ENCODE results near the gene FBXL20. TPM values are rescaled to one million over a fixed set of nuclear protein-coding genes. Genes with fewer than 3 reads are reported as not detected.

FBXL20 gene
- total RNA-seq, 2 experiments from 2014 or later, result 11.2 to 11.8 TPM

GRCh38 chr17:39208136-39208535, 193.3 kb downstream of the FBXL20 start:
- DNase-seq, result no peak
- Mint-ChIP-seq H3K4me3 (no peak overlapping the region), H3K4me1 (ENCODE audit: low read depth) (peaks cover 39% of the 10 kb centered on the region), H3K27ac (no peak overlapping the region), H3K9me3 (ENCODE audit: insufficient read depth) (no peaks in the 10 kb centered on the region), H3K27me3 (ENCODE audit: low read depth) (peaks cover 8% of the 10 kb centered on the region), H3K36me3 (ENCODE audit: low read depth) (peaks cover 20% of the 10 kb centered on the region)
- POLR2A ChIA-PET, result interaction anchor here (1.8 kb wide), 1 partner anchor 8 kb away, joined by 9 read pairs; the partner anchor contains the start of gene RPL19
- no peak for ATAC-seq
- CTCF ChIA-PET, result interaction anchor here (1.0 to 8.3 kb wide), 8 partner anchors 8 to 225 kb away, joined by 3 to 187 read pairs (median 8); partner anchors contain the start of gene RPL19

- Mint-ChIP-seq H3K36me3 (ENCODE audit: low read depth) (peaks cover 47% of the 10 kb centered on the region), H3K4me3 (no peak overlapping the region), H3K27ac (no peak overlapping the region), H3K27me3 (ENCODE audit: low read depth) (peaks cover 1% of the 10 kb centered on the region), H3K4me1 (ENCODE audit: low read depth) (peaks cover 53% of the 10 kb centered on the region), H3K9me3 (ENCODE audit: insufficient read depth) (no peaks in the 10 kb centered on the region)
- no peak for DNase-seq
- ChIA-PET CTCF (interaction anchor here (1.3 to 8.3 kb wide), 4 partner anchors 27 to 414 kb away, joined by 3 to 187 read pairs (median 117); no protein-coding TSS in a partner anchor), POLR2A (interaction anchor here (1.3 kb wide), 1 partner anchor 25 kb away, joined by 3 read pairs; no protein-coding TSS in a partner anchor)
- no peak for ATAC-seq
Observed at GRCh38 chr17:39205112-39205526, 196.3 kb downstream of the FBXL20 start.

- H3K36me3 Mint-ChIP-seq (ENCODE audit: low read depth), result peaks cover 47% of the 10 kb centered on the region
- POLR2A ChIA-PET, result no interaction called here
Observed at GRCh38 chr17:39204245-39204644, 197.2 kb downstream of the FBXL20 start.

More at GRCh38 chr17:39204245-39204644, 197.2 kb downstream of the FBXL20 start:
- Mint-ChIP-seq H3K4me3 (no peak overlapping the region), H3K9me3 (ENCODE audit: insufficient read depth) (no peaks in the 10 kb centered on the region), H3K27ac (peak overlapping the region; percentile 58), H3K27me3 (ENCODE audit: low read depth) (no peaks in the 10 kb centered on the region), H3K4me1 (ENCODE audit: low read depth) (peaks cover 53% of the 10 kb centered on the region)
- no peak for ATAC-seq
- DNase-seq, result no peak
- CTCF ChIA-PET, result interaction anchor here (1.4 to 8.3 kb wide), 4 partner anchors 9 to 41 kb away, joined by 3 to 187 read pairs (median 117); no protein-coding TSS in a partner anchor

Other genes starting within 250 kb of the FBXL20 start
- 1 to 10 TPM; 3.3 to 3.9 TPM for gene PLXDC1, start 250.0 kb downstream of the FBXL20 start, total RNA-seq
- gene ARL5C, start 235.5 kb downstream of the FBXL20 start, total RNA-seq, result not detected
- gene CACNB1, start 204.0 kb downstream of the FBXL20 start, total RNA-seq, result 10 to 100 TPM; 22.1 to 23.2 TPM
- 1,000 to 10,000 TPM; 1,896 to 1,946 TPM for gene RPL19, start 201.3 kb downstream of the FBXL20 start, total RNA-seq
- not detected for gene STAC2, start 175.7 kb downstream of the FBXL20 start, total RNA-seq
- gene MED1, start 49.6 kb upstream of the FBXL20 start, total RNA-seq, result 10 to 100 TPM; 52.8 to 53.2 TPM
- 10 to 100 TPM; 77.5 TPM for gene CDK12, start 59.9 kb upstream of the FBXL20 start, total RNA-seq
- gene NEUROD2, start 206.3 kb upstream of the FBXL20 start, total RNA-seq, result not detected
- gene PPP1R1B, start 225.3 kb upstream of the FBXL20 start, total RNA-seq, result not detected
- gene STARD3, start 235.5 kb upstream of the FBXL20 start, total RNA-seq, result 10 to 100 TPM; 69.0 to 72.1 TPM